OCI-LY7 (cell line): ENCODE measurements around the gene KCNMA1. TPM values are rescaled to one million over a fixed set of nuclear protein-coding genes. Genes with fewer than 3 reads are reported as not detected.

Source experiments
- BruUV-seq: library from RNA; stranded (reverse); fragments of 400-500 nt; replicated peaks from 2 replicates; lab custom pipeline; 2021; lab: Mats Ljungman, UMichigan
- CTCF ChIA-PET: fragments of 300-600 bp; sonication (Branson Sonifier 250); formaldehyde crosslinking; loops from one replicate; lab custom pipeline; 2022; ENCODE audit warnings: antibody characterized with exemption; ENCODE audit not compliant: unreplicated experiment; lab: Charles Lee
- POLR2A ChIA-PET: fragments of 300-600 bp; sonication (Branson Sonifier 250); formaldehyde crosslinking; loops from one replicate; lab custom pipeline; 2022; ENCODE audit warnings: antibody characterized with exemption; lab: Charles Lee
- DNase-seq: peaks from one replicate; pipeline ENCODE4 v3.0.0-alpha.2; 2015; ENCODE audit warnings: low spot score
- H2AFZ ChIP-seq: fragments of 200-600 bp; sonication (generic), shearing (Covaris generic); 2 replicates; pipeline ENCODE4 v1.6.1; 2014; ENCODE audit warnings: mild to moderate bottlenecking, antibody characterized with exemption, low read length, moderate library complexity
- H3K27ac ChIP-seq: fragments of 200-600 bp; sonication (generic); 2 replicates; pipeline ENCODE4 v1.5.1; 2014; ENCODE audit warnings: mixed run types, low read depth, mild to moderate bottlenecking, moderate library complexity, low read length, inconsistent platforms; ENCODE audit not compliant: poor library complexity, severe bottlenecking
- H3K36me3 ChIP-seq: fragments of 200-600 bp; sonication (generic); 2 replicates; pipeline ENCODE4 v1.6.1; 2014; ENCODE audit warnings: mild to moderate bottlenecking, antibody characterized with exemption, low read length, moderate library complexity, mixed read lengths; ENCODE audit not compliant: insufficient read depth
- H3K4me1 ChIP-seq: fragments of 200-600 bp; sonication (generic); 2 replicates; pipeline ENCODE4 v1.5.1; 2014; ENCODE audit warnings: mild to moderate bottlenecking, low read length; ENCODE audit not compliant: insufficient read depth, poor library complexity, severe bottlenecking
- H3K4me2 ChIP-seq: fragments of 200-600 bp; sonication (generic); 2 replicates; pipeline ENCODE4 v1.6.1; 2014; ENCODE audit warnings: mild to moderate bottlenecking, low read length
- H3K4me3 ChIP-seq: fragments of 200-600 bp; sonication (generic); 2 replicates; pipeline ENCODE4 v1.5.1; 2014; ENCODE audit warnings: mild to moderate bottlenecking, low read depth, low read length; ENCODE audit not compliant: poor library complexity, severe bottlenecking
- H3K79me2 ChIP-seq: fragments of 200-600 bp; sonication (generic); 2 replicates; pipeline ENCODE4 v1.6.1; 2016; ENCODE audit warnings: low read depth, mild to moderate bottlenecking, low read length, moderate library complexity, mixed read lengths; ENCODE audit not compliant: insufficient read depth
- H3K9me2 ChIP-seq: fragments of 200-600 bp; sonication (generic); 2 replicates; pipeline ENCODE4 v1.6.1; 2016; ENCODE audit warnings: mild to moderate bottlenecking, low read length, mixed read lengths; ENCODE audit not compliant: insufficient read depth
- H3K9me3 ChIP-seq: fragments of 200-600 bp; sonication (generic); 2 replicates; pipeline ENCODE4 v1.6.1; 2014; ENCODE audit warnings: mild to moderate bottlenecking, mixed run types, low read length, mixed read lengths
- H4K20me1 ChIP-seq: fragments of 200-600 bp; sonication (generic); 2 replicates; pipeline ENCODE4 v1.6.1; 2014; ENCODE audit warnings: mild to moderate bottlenecking, antibody characterized with exemption, low read length, moderate library complexity, mixed read lengths; ENCODE audit not compliant: insufficient read depth
- EZH2phosphoT487 ChIP-seq: fragments of 200-600 bp; sonication (generic); IDR thresholded peaks from 2 replicates; pipeline ENCODE4 v1.6.1; 2018; ENCODE audit warnings: low read depth, borderline replicate concordance, mild to moderate bottlenecking, mixed run types, antibody characterized with exemption, low read length, moderate library complexity, mixed read lengths
- intact Hi-C: fragments of 100-400 bp; cut with micrococcal nuclease; formaldehyde crosslinking; loops from one replicate; pipeline ENCODE4 v1.10.0; 2022; ENCODE audit not compliant: unreplicated experiment
- total RNA-seq, 2 experiments: library from RNA; depleted of rRNA in 1 of 2; stranded (reverse); fragments of >200 nt in 1 of 2; shearing (Covaris generic) in 1 of 2; gene quantifications; 2 replicates each; pipeline ENCODE4 v1.2.3, GENCODE V29; 2014 to 2022
- TF ChIP-seq, protein P1 (sequence below): fragments of 200-600 bp; sonication (generic); conservative IDR thresholded peaks from 2 replicates; pipeline ENCODE4 v1.5.1; 2014; ENCODE audit warnings: mild to moderate bottlenecking, antibody characterized with exemption, low read length, moderate library complexity, mixed read lengths

The KCNMA1 gene
- total RNA-seq, 2 experiments from 2014 or later = not detected

DNA sequence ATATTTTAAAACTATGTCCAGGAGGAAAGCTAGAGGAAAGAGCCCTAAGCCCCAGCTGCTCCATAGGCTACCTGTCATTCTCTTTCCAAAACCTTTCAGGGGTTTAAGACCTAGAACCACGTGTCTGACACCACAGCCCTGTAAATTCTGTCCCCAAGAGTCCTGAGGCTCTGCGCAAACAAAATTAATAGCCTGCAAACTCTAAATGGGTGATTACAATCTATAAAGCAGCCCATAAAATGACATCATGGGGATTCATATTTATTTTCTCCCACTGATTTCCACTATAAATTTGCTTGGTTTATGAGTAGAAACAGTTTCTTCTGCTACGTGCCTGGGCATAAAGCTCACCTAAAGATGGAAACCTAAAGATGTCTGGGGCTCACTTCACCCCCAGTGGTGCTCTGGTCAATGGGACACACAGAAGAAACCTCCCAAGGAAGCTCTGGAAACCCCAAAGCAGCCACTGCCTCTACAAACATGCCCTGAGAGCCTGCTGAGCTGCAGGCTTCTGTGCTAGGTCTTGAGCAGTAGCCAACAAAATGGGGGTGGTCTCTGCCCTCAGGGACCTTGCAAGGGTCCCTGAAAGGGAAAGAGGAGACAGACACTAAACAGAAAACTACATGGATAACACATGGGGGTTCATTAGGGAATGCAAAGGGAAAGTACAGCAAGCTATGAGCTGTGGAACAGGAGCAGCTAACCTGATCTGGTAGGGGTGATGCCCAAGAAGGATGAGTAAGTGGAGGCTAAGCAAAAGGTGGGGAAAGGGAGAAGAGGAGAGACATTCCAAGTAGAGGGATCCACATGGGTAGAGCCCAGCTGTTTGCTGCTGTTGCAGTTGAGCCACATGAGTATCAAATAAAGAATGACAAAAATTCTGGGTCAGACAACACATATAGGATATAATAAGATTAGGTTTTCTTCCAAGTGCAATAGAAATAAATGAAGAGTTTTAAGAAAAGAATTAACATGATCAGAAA is 331.7 kb downstream of the KCNMA1 start:
- H2AFZ ChIP-seq = no peak overlapping the region

DNA sequence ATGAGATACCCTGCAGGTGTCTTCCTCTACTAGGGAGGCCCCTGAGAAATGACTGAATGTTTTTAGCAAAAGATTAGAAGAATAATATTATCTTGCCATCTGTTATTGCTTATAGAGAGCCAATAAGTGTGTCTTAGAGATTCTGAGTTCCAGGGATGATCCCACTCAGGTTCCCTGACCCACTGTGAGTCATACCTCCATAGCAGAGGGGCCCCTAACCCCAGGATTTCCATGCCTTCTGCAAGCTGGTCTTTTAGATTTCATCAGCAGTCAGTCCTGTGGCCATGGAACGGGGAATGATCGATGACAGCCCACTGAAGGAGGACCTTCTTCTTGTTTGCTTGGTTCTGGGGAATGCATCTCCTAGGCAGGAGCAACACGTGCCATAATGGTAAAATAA is 333.4 kb downstream of the KCNMA1 start:
- Histone ChIP-seq H3K36me3 (no peaks in the 10 kb centered on the region), H4K20me1 (no peaks in the 10 kb centered on the region), H3K4me3 (no peak overlapping the region), H3K9me2 (no peaks in the 10 kb centered on the region), H3K9me3 (no peaks in the 10 kb centered on the region), H3K79me2 (no peaks in the 10 kb centered on the region), H3K27ac (no peak overlapping the region), H2AFZ (no peak overlapping the region), H3K4me2 (no peak overlapping the region), H3K4me1 (no peaks in the 10 kb centered on the region)
- ChIA-PET POLR2A (no interaction called here), CTCF (no interaction called here)
- BruUV-seq = no TSS peak
- intact Hi-C loops = no loop called here
- TF ChIP-seq, protein P1, sequence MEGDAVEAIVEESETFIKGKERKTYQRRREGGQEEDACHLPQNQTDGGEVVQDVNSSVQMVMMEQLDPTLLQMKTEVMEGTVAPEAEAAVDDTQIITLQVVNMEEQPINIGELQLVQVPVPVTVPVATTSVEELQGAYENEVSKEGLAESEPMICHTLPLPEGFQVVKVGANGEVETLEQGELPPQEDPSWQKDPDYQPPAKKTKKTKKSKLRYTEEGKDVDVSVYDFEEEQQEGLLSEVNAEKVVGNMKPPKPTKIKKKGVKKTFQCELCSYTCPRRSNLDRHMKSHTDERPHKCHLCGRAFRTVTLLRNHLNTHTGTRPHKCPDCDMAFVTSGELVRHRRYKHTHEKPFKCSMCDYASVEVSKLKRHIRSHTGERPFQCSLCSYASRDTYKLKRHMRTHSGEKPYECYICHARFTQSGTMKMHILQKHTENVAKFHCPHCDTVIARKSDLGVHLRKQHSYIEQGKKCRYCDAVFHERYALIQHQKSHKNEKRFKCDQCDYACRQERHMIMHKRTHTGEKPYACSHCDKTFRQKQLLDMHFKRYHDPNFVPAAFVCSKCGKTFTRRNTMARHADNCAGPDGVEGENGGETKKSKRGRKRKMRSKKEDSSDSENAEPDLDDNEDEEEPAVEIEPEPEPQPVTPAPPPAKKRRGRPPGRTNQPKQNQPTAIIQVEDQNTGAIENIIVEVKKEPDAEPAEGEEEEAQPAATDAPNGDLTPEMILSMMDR = no peak
- TF ChIP-seq EZH2phosphoT487 = no peak
- DNase-seq = no peak

More for the DNA sequence above, 331.7 kb downstream of the KCNMA1 start:
- Histone ChIP-seq H3K27ac (no peak overlapping the region), H3K4me1 (no peaks in the 10 kb centered on the region), H3K9me3 (no peaks in the 10 kb centered on the region), H3K4me3 (no peak overlapping the region), H3K4me2 (no peak overlapping the region), H4K20me1 (no peaks in the 10 kb centered on the region), H3K9me2 (no peaks in the 10 kb centered on the region), H3K36me3 (no peaks in the 10 kb centered on the region), H3K79me2 (no peaks in the 10 kb centered on the region)
- POLR2A ChIA-PET = no interaction called here
- CTCF ChIA-PET = no interaction called here
- intact Hi-C loops = no loop called here
- BruUV-seq = no TSS peak
- no peak for TF ChIP-seq EZH2phosphoT487
- TF ChIP-seq, protein P1 = no peak
- DNase-seq = no peak

DNA sequence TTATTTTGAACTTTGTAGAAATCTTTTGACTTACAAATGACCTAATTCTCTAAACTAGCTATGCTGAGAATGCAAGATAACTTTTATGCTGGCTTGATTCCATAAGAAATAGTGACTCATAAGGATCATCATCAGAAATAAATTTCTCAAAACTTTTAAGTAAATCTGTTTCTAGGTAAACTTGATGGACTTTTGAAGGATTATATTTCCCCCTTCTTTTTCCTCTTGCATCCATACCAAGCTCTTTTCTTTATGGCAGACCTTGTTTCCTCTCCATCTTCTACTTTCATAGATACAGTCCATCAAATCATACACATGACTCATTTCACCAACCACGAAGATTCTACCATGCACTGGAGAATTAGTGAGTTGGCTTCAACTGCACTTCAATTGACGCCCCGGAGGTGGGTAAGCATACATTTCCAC is 336.3 kb downstream of the KCNMA1 start:
- no peaks in the 10 kb centered on the region for H4K20me1 ChIP-seq
- ChIA-PET CTCF (no interaction called here), POLR2A (interaction anchor here (1.1 kb wide), 1 partner anchor 20 kb away, joined by 3 read pairs; no protein-coding TSS in a partner anchor)
- H3K9me3 ChIP-seq = no peaks in the 10 kb centered on the region
- no peaks in the 10 kb centered on the region for H3K9me2 ChIP-seq
- H3K36me3 ChIP-seq = no peaks in the 10 kb centered on the region
- TF ChIP-seq, protein P1 = no peak
- no peak for TF ChIP-seq EZH2phosphoT487
- no peak overlapping the region for H2AFZ ChIP-seq
- no peak overlapping the region for H3K4me2 ChIP-seq
- DNase-seq = no peak
- H3K27ac ChIP-seq = no peak overlapping the region
- no TSS peak for BruUV-seq
- no peak overlapping the region for H3K4me3 ChIP-seq
- H3K79me2 ChIP-seq = no peaks in the 10 kb centered on the region
- intact Hi-C loops = no loop called here
- H3K4me1 ChIP-seq = no peaks in the 10 kb centered on the region
